ENCODE measurements around the gene IL26. TPM values are rescaled to one million over a fixed set of nuclear protein-coding genes. Genes with fewer than 3 reads are reported as not detected.

The IL26 gene
- total RNA-seq, 1 donor from 2014 or later, result not detected

GRCh38 chr12:68200854-68201253 lies 24.8 kb downstream of the IL26 start:
- DNase-seq (ENCODE audit: extremely low spot score, unreplicated experiment), result no peak
- no peaks in the 10 kb centered on the region for H3K9me3 Mint-ChIP-seq
- H3K4me1 Mint-ChIP-seq (ENCODE audit: unreplicated experiment), result no peaks in the 10 kb centered on the region
- no peaks in the 10 kb centered on the region for H3K36me3 Mint-ChIP-seq
- TF ChIP-seq CTCF (conservative IDR thresholded peaks at IDR 0.05), result no peak
- no peak overlapping the region for H3K27ac Mint-ChIP-seq
- H3K4me3 Mint-ChIP-seq, result no peak overlapping the region
- peaks cover 3% of the 10 kb centered on the region for H3K27me3 Mint-ChIP-seq

GRCh38 chr12:68199127-68199526 lies 26.5 kb downstream of the IL26 start:
- TF ChIP-seq CTCF (conservative IDR thresholded peaks at IDR 0.05), result no peak
- H3K36me3 Mint-ChIP-seq, result no peaks in the 10 kb centered on the region
- H3K4me3 Mint-ChIP-seq, result no peak overlapping the region
- no peak for DNase-seq (ENCODE audit: extremely low spot score, unreplicated experiment)
- H3K9me3 Mint-ChIP-seq, result no peaks in the 10 kb centered on the region
- no peaks in the 10 kb centered on the region for H3K27me3 Mint-ChIP-seq
- H3K4me1 Mint-ChIP-seq (ENCODE audit: unreplicated experiment), result no peaks in the 10 kb centered on the region
- H3K27ac Mint-ChIP-seq, result no peak overlapping the region

- no peak overlapping the region for H3K4me3 Mint-ChIP-seq
- H3K9me3 Mint-ChIP-seq, result no peaks in the 10 kb centered on the region
- TF ChIP-seq CTCF (conservative IDR thresholded peaks at IDR 0.05), result no peak
- H3K4me1 Mint-ChIP-seq (ENCODE audit: unreplicated experiment), result no peaks in the 10 kb centered on the region
- DNase-seq (ENCODE audit: extremely low spot score, unreplicated experiment), result no peak
- H3K27ac Mint-ChIP-seq, result no peak overlapping the region
- H3K36me3 Mint-ChIP-seq, result no peaks in the 10 kb centered on the region
- no peaks in the 10 kb centered on the region for H3K27me3 Mint-ChIP-seq
These were observed 27.0 kb downstream of the IL26 start for GRCh38 chr12:68198507-68199086.

- H3K9me3 Mint-ChIP-seq, result no peaks in the 10 kb centered on the region
- no peaks in the 10 kb centered on the region for H3K36me3 Mint-ChIP-seq
- no peak for DNase-seq (ENCODE audit: extremely low spot score, unreplicated experiment)
- no peak overlapping the region for H3K27ac Mint-ChIP-seq
- no peak overlapping the region for H3K4me3 Mint-ChIP-seq
- no peaks in the 10 kb centered on the region for H3K4me1 Mint-ChIP-seq (ENCODE audit: unreplicated experiment)
- H3K27me3 Mint-ChIP-seq, result peaks cover 10% of the 10 kb centered on the region
- TF ChIP-seq CTCF (conservative IDR thresholded peaks at IDR 0.05), result no peak
These were observed 35.3 kb downstream of the IL26 start for GRCh38 chr12:68190301-68190700.

- Mint-ChIP-seq H3K27me3 (peaks cover 12% of the 10 kb centered on the region), H3K27ac (no peak overlapping the region), H3K4me1 (ENCODE audit: unreplicated experiment) (no peaks in the 10 kb centered on the region), H3K36me3 (no peaks in the 10 kb centered on the region), H3K9me3 (no peaks in the 10 kb centered on the region), H3K4me3 (no peak overlapping the region)
- TF ChIP-seq CTCF (conservative IDR thresholded peaks at IDR 0.05), result no peak
- DNase-seq (ENCODE audit: extremely low spot score, unreplicated experiment), result no peak
These were observed 35.8 kb downstream of the IL26 start for GRCh38 chr12:68189821-68190242.

- Mint-ChIP-seq H3K4me1 (ENCODE audit: unreplicated experiment) (no peaks in the 10 kb centered on the region), H3K36me3 (no peaks in the 10 kb centered on the region), H3K27me3 (peaks cover 14% of the 10 kb centered on the region), H3K27ac (no peak overlapping the region), H3K4me3 (no peak overlapping the region), H3K9me3 (peaks cover 3% of the 10 kb centered on the region)
- TF ChIP-seq CTCF (conservative IDR thresholded peaks at IDR 0.05), result no peak
- DNase-seq (ENCODE audit: extremely low spot score, unreplicated experiment), result no peak
These were observed 40.0 kb downstream of the IL26 start for GRCh38 chr12:68185598-68185997.
